ENCODE results near the gene BTRC. TPM values are rescaled to one million over a fixed set of nuclear protein-coding genes. Genes with fewer than 3 reads are reported as not detected.
"Not testable (repeated sequence)": the region's sequence is repeated elsewhere in the genome, so short reads cannot be mapped to it uniquely, and the experiment has no call there.

BTRC gene
- total RNA-seq, 1 donor, result 6.7 TPM

GRCh38 chr10:101577121-101577871, 223.3 kb downstream of the BTRC start:
- DNase-seq (ENCODE audit: low read depth in 2 of 3, low spot score in 2 of 3), result no peak

GRCh38 chr10:101578192-101578591, 224.2 kb downstream of the BTRC start:
- DNase-seq (ENCODE audit: low read depth in 2 of 3, low spot score in 2 of 3), result no peak

GRCh38 chr10:101578803-101579515, 225.0 kb downstream of the BTRC start:
- no peak for DNase-seq (ENCODE audit: low read depth in 2 of 3, low spot score in 2 of 3)

GRCh38 chr10:101579516-101579870, 225.5 kb downstream of the BTRC start:
- DNase-seq (ENCODE audit: low read depth in 2 of 3, low spot score in 2 of 3), result no peak

GRCh38 chr10:101580486-101581399, 226.8 kb downstream of the BTRC start:
- DNase-seq (ENCODE audit: low read depth in 2 of 3, low spot score in 2 of 3), result no peak

GRCh38 chr10:101585841-101586240, 231.9 kb downstream of the BTRC start:
- DNase-seq (ENCODE audit: low read depth in 2 of 3, low spot score in 2 of 3), result no peak

- peak; percentile 63 to 93 (median 89) for DNase-seq (ENCODE audit: low read depth in 2 of 3, low spot score in 2 of 3)
Measured at GRCh38 chr10:101587725-101588653, 234.0 kb downstream of the BTRC start, which contains the start of the genes DPCD and POLL. Gene DPCD, plus strand, starts transcription at chr10:101588321. Its CDS starts 16 bp downstream, at chr10:101588337. Gene POLL, minus strand, starts transcription at chr10:101588257. Its CDS starts 897 bp downstream, at chr10:101587360.

GRCh38 chr10:101588879-101589278, 234.9 kb downstream of the BTRC start:
- DNase-seq (ENCODE audit: low read depth in 2 of 3, low spot score in 2 of 3), result no peak

GRCh38 chr10:101593331-101593730, 239.4 kb downstream of the BTRC start:
- not testable (repeated sequence) for DNase-seq (ENCODE audit: low read depth in 2 of 3, low spot score in 2 of 3)

GRCh38 chr10:101595591-101596433, 241.8 kb downstream of the BTRC start:
- no peak for DNase-seq (ENCODE audit: low read depth in 2 of 3, low spot score in 2 of 3)

- DNase-seq (ENCODE audit: low read depth in 2 of 3, low spot score in 2 of 3), result no peak
Measured at GRCh38 chr10:101597091-101597900, 243.3 kb downstream of the BTRC start.

GRCh38 chr10:101601541-101601940, 247.6 kb downstream of the BTRC start:
- DNase-seq (ENCODE audit: low read depth in 2 of 3, low spot score in 2 of 3), result no peak

- peak in 2 of 3 donors; percentile 76 to 89 for DNase-seq (ENCODE audit: low read depth in 2 of 3, low spot score in 2 of 3)
Measured at GRCh38 chr10:101602761-101603398, 248.9 kb downstream of the BTRC start.

Small RNA genes lying within 50 kb of the gene (small RNA-seq; reads per million reads assigned to genes)
- gene MIR3158-1 (2.1 reads per million, percentile 69 among the genes with 10 or more reads in this experiment), gene RNU2-43P (0.20 reads per million), gene RNU2-59P (51.8 reads per million, percentile 96 among the genes with 10 or more reads in this experiment)

Other genes with a start within 250 kb of the BTRC start
- gene TLX1, start 222.9 kb upstream of the BTRC start, total RNA-seq, result not detected
- not detected for gene LBX1, start 124.7 kb upstream of the BTRC start, total RNA-seq
- 31.0 TPM for gene POLL, start 234.1 kb downstream of the BTRC start, total RNA-seq
- gene DPCD, start 234.2 kb downstream of the BTRC start, total RNA-seq, result 10.0 TPM